ENCODE measurements around the gene ATOH8. TPM values are rescaled to one million over a fixed set of nuclear protein-coding genes. Genes with fewer than 3 reads are reported as not detected.
A peak's percentile ranks its signal among the peaks of the same experiment; 100 is the strongest.

ATOH8 gene
- total RNA-seq, 1 donor from 2014 or later = 1.8 TPM

GRCh38 chr2:85760872-85761271, 7.1 kb downstream of the ATOH8 start:
- Mint-ChIP-seq H3K27ac (ENCODE audit: unreplicated experiment) (no peak overlapping the region), H3K27me3 (ENCODE audit: unreplicated experiment) (peaks cover 22% of the 10 kb centered on the region), H3K4me1 (ENCODE audit: unreplicated experiment) (peaks cover 29% of the 10 kb centered on the region), H3K4me3 (ENCODE audit: unreplicated experiment) (no peak overlapping the region), H3K36me3 (ENCODE audit: low read depth, unreplicated experiment) (peaks cover 4% of the 10 kb centered on the region), H3K9me3 (ENCODE audit: unreplicated experiment) (no peaks in the 10 kb centered on the region)
- no peak for DNase-seq (ENCODE audit: low spot score)
- TF ChIP-seq CTCF (IDR thresholded peaks at IDR 0.05; ENCODE audit: unreplicated experiment) = no peak

GRCh38 chr2:85761512-85761944, 7.7 kb downstream of the ATOH8 start:
- Mint-ChIP-seq H3K4me3 (ENCODE audit: unreplicated experiment) (no peak overlapping the region), H3K27me3 (ENCODE audit: unreplicated experiment) (peaks cover 23% of the 10 kb centered on the region), H3K4me1 (ENCODE audit: unreplicated experiment) (peaks cover 34% of the 10 kb centered on the region), H3K27ac (ENCODE audit: unreplicated experiment) (no peak overlapping the region), H3K9me3 (ENCODE audit: unreplicated experiment) (no peaks in the 10 kb centered on the region), H3K36me3 (ENCODE audit: low read depth, unreplicated experiment) (peaks cover 4% of the 10 kb centered on the region)
- no peak for TF ChIP-seq CTCF (IDR thresholded peaks at IDR 0.05; ENCODE audit: unreplicated experiment)
- DNase-seq (ENCODE audit: low spot score) = no peak

- Mint-ChIP-seq H3K4me3 (ENCODE audit: unreplicated experiment) (no peak overlapping the region), H3K4me1 (ENCODE audit: unreplicated experiment) (peaks cover 37% of the 10 kb centered on the region), H3K27ac (ENCODE audit: unreplicated experiment) (no peak overlapping the region), H3K27me3 (ENCODE audit: unreplicated experiment) (peaks cover 21% of the 10 kb centered on the region), H3K9me3 (ENCODE audit: unreplicated experiment) (no peaks in the 10 kb centered on the region), H3K36me3 (ENCODE audit: low read depth, unreplicated experiment) (peaks cover 4% of the 10 kb centered on the region)
- no peak for DNase-seq (ENCODE audit: low spot score)
- no peak for TF ChIP-seq CTCF (IDR thresholded peaks at IDR 0.05; ENCODE audit: unreplicated experiment)
These were observed 8.2 kb downstream of the ATOH8 start for GRCh38 chr2:85761946-85762345.

GRCh38 chr2:85763132-85763531, 9.3 kb downstream of the ATOH8 start:
- TF ChIP-seq CTCF (IDR thresholded peaks at IDR 0.05; ENCODE audit: unreplicated experiment) = no peak
- peak overlapping the region; percentile 75 for H3K4me3 Mint-ChIP-seq (ENCODE audit: unreplicated experiment)
- H3K27ac Mint-ChIP-seq (ENCODE audit: unreplicated experiment) = no peak overlapping the region
- no peak for DNase-seq (ENCODE audit: low spot score)
- peaks cover 4% of the 10 kb centered on the region for H3K36me3 Mint-ChIP-seq (ENCODE audit: low read depth, unreplicated experiment)
- peaks cover 39% of the 10 kb centered on the region for H3K4me1 Mint-ChIP-seq (ENCODE audit: unreplicated experiment)
- no peaks in the 10 kb centered on the region for H3K9me3 Mint-ChIP-seq (ENCODE audit: unreplicated experiment)
- H3K27me3 Mint-ChIP-seq (ENCODE audit: unreplicated experiment) = peaks cover 23% of the 10 kb centered on the region

- no peak for TF ChIP-seq CTCF (IDR thresholded peaks at IDR 0.05; ENCODE audit: unreplicated experiment)
- peak overlapping the region; percentile 75 for H3K4me3 Mint-ChIP-seq (ENCODE audit: unreplicated experiment)
- no peak for DNase-seq (ENCODE audit: low spot score)
- H3K27ac Mint-ChIP-seq (ENCODE audit: unreplicated experiment) = no peak overlapping the region
- H3K27me3 Mint-ChIP-seq (ENCODE audit: unreplicated experiment) = peaks cover 23% of the 10 kb centered on the region
- peaks cover 41% of the 10 kb centered on the region for H3K4me1 Mint-ChIP-seq (ENCODE audit: unreplicated experiment)
- H3K9me3 Mint-ChIP-seq (ENCODE audit: unreplicated experiment) = no peaks in the 10 kb centered on the region
- peaks cover 4% of the 10 kb centered on the region for H3K36me3 Mint-ChIP-seq (ENCODE audit: low read depth, unreplicated experiment)
These were observed 10.0 kb downstream of the ATOH8 start for GRCh38 chr2:85763831-85764230.
